ENCODE data around the gene ZNF19. TPM values are rescaled to one million over a fixed set of nuclear protein-coding genes. Genes with fewer than 3 reads are reported as not detected.

The ZNF19 gene
- total RNA-seq: 1.4 and 1.8 TPM in 2 replicates

DNA sequence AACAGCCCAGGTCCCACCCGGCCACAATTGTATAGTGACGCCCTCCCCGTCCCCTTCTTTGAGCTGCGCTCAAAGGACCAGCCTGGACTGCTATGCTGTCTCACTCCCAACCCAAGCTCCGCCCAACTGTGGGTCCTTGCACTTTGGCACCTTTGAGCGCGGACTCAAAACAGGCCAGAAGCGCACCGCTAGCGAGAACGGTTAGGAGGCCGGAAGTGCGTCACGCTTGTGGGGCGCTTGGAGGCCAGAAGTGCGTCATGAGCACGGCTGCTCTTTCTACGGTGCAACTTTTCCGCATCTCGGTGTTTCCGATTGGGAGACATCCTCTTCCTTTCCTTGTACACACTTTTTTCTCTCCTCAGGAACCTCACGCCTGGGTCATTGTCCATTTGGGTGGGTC is at the start of gene ZNF19:
ZNF19 (minus strand) TSS at position 203 of the 400 bp plus-strand sequence. CDS start 7,210 bp downstream, outside the sequence.

DNA sequence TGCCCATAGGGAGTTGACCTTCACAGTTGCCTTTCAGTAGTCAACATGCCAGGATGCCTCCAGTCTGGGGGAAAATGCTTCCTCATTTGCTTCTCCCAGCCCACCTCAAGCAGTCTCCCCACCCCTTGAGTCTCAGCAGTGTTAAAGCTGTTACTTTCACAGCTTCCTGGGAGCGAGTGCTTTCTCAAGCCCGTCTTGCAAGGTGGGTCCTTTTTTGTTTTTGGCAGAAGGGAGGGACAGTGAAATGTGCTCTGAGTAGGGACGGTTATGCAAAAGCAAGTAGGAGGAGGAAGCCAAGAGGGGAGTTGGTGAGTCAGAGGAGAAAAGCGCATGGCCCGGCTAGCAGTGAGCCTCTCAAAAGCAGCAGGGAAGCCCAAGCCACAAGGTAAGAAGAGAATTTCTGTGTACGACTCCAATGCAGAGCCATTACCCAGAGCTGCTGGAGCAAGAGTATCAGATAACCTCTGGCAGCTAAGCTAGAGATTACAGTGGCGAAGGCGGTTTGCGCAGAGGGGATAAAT is 37.0 kb upstream of the ZNF19 start, which contains the start of gene CHST4:
CHST4 (plus strand) TSS at position 316 of the 521 bp plus-strand sequence. CDS start 10,252 bp downstream, outside the sequence.

DNA sequence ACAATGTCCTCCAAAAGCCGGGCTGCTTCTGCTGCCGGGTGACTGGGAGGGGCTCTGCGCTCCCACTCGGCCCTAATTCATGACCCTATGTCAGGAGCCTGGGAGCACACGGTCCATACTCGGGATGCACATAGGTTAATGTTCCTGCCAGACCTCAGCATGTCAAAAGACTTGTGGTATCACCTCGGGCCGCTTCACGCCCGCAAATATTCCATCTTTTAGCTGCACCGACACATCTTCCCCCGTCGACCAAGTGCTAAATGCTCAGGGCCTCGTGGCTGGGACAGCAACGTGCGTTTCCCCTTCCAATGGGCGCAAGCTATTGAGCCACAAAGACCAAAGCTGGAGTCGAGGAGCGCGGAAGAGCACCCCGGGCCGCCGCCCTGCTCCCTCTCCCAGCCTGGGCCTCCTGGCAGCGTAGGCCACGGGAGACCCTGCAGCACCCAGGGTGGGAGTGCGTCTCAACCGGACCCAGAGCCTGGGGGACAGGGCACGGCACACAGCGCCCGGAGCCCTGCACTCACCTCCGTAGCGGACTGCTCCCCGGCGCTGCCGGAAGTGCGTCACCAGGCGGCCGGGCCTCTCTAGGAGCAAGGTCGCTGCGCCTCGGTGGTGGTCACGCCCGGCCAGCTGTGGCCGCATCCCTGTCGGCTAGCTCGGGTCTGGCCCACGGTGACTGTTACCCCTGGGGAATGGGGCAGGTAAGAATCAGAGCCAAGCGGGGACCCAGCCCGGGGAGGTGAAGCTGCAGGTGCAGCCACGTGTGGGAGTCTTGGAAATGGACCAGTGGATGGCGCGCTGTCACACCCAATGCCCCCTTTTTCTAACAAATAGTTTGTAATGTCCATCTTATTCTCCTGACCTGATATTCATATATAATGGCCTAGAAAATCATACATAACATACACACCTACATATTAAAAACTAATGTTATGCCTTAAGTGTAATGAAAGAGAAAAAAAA is 27.2 kb downstream of the ZNF19 start, which contains the start of gene ZNF23:
ZNF23 (minus strand) TSS at position 562 of the 963 bp plus-strand sequence. CDS start 5,451 bp downstream, outside the sequence.

DNA sequence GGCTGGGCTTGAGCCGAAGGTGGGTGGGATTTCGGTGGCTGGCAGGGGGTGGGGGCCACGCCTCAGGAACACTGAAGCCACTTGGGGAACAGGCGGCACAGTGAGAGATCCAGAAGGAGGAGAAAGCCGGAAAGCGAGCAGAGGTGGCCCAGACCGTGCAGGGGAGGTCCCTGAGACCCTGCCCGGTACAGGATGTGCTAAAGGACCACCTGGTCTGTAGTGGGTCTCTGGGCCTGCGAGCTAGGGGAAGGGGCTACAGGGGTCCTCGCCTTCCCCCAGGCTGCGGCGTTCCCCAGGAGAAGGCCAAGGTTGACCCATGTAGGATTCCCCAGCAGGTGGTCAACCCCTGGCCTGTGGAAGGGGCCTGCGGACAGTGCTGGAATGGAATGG is 47.1 kb downstream of the ZNF19 start, which contains the start of gene TLE7:
TLE7 (minus strand) TSS at position 4 of the 390 bp plus-strand sequence. CDS start 8,730 bp downstream, outside the sequence.

Other genes with a start within 250 kb of the ZNF19 start
- 13.7 and 22.5 TPM in 2 replicates for gene CMTR2, start 199.9 kb downstream of the ZNF19 start, total RNA-seq
- under 0.01 TPM in 1 of 2 replicates, not detected in the other for gene CALB2, start 130.6 kb downstream of the ZNF19 start, total RNA-seq
- not detected in 2 replicates for gene TLE7, start 47.3 kb downstream of the ZNF19 start, total RNA-seq
- 8.9 and 10.9 TPM in 2 replicates for gene ZNF23, start 27.1 kb downstream of the ZNF19 start, total RNA-seq
- not detected in 2 replicates for gene CHST4, start 37.1 kb upstream of the ZNF19 start, total RNA-seq
- gene TAT, start 87.8 kb upstream of the ZNF19 start, total RNA-seq: not detected in 2 replicates
- gene MARVELD3, start 136.9 kb upstream of the ZNF19 start, total RNA-seq: not detected in 2 replicates
- gene PHLPP2, start 235.4 kb upstream of the ZNF19 start, total RNA-seq: 4.1 and 5.5 TPM in 2 replicates